Mesothelial cell of epicardium (in vitro differentiated cells): ENCODE measurements around the gene FAM78A. TPM values are rescaled to one million over a fixed set of nuclear protein-coding genes. Genes with fewer than 3 reads are reported as not detected.

Experiments used
- DNase-seq, 2 experiments: peaks; one replicate each; pipeline ENCODE4 v3.0.0; 2021; ENCODE audit warnings: low spot score in 2 of 2; ENCODE audit not compliant: unreplicated experiment in 2 of 2
- H3K27ac Mint-ChIP-seq: 2 replicates; pipeline ENCODE4 v1.8.0; 2021; ENCODE audit warnings: mixed read lengths
- H3K27me3 Mint-ChIP-seq: 2 replicates; pipeline ENCODE4 v1.8.0; 2021; ENCODE audit warnings: low read depth, mixed read lengths
- H3K36me3 Mint-ChIP-seq: 2 replicates; pipeline ENCODE4 v1.8.0; 2021; ENCODE audit warnings: mixed read lengths
- H3K4me1 Mint-ChIP-seq: 2 replicates; pipeline ENCODE4 v1.8.0; 2021; ENCODE audit warnings: mixed read lengths
- H3K4me3 Mint-ChIP-seq: 2 replicates; pipeline ENCODE4 v1.8.0; 2021; ENCODE audit warnings: mild to moderate bottlenecking, moderate library complexity, mixed read lengths
- H3K9me3 Mint-ChIP-seq: 2 replicates; pipeline ENCODE4 v1.8.0; 2021; ENCODE audit warnings: mixed read lengths
- CTCF ChIP-seq: fragments of 200-600 bp; sonication (generic); IDR thresholded peaks from one replicate; pipeline ENCODE4 v1.5.0; 2021; ENCODE audit warnings: antibody characterized with exemption; ENCODE audit not compliant: unreplicated experiment
- total RNA-seq: library from RNA; stranded (reverse); gene quantifications from 3 replicates; pipeline ENCODE4 v1.2.1, GENCODE V29; 2021

FAM78A gene
- total RNA-seq, 1 donor from 2014 or later, result 0.80 TPM

DNA sequence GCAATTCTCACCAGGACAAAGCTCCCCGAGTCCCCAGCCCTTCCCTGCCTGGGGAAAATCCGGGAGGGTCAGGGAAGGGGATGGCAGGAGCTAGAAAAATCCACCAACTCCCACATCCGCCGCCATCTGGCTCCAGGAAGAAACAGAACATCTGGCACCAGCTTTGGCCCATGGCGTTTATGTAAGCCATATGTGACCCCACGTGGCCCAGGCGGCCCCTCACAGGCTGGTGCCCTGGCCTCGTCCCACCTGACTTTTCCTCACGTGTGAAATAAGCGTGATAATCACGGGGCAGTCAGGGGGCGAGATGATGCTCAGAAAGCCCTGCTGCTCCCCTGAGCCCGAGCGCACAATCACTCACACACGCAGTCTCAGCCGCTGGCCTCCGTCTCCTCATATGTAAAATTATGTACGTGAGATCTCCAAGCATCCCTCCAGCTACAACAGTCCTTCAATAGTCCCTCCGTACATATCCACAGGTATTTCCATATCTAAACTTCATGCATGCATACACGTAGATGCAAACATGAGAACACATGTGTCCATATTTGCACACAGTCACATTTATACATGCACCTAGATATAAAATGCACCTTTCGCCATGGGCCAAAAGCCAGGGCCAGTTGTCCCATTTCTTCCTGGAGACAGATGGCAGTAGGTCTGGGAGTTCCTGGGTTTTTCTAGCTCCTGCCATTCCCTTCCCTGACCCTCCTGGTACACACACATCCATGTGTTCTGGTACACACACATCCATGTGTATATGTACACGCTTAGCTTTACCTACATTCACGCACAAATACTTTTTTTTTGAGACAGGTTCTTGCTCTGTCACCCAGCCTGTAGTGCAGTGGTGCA is 42.1 kb upstream of the FAM78A start:
- H3K4me1 Mint-ChIP-seq, result no peaks in the 10 kb centered on the region
- TF ChIP-seq CTCF, result no peak
- H3K27me3 Mint-ChIP-seq, result no peaks in the 10 kb centered on the region
- no peak overlapping the region for H3K4me3 Mint-ChIP-seq
- no peak overlapping the region for H3K27ac Mint-ChIP-seq
- no peak for DNase-seq
- H3K36me3 Mint-ChIP-seq, result no peaks in the 10 kb centered on the region
- no peaks in the 10 kb centered on the region for H3K9me3 Mint-ChIP-seq

- Mint-ChIP-seq H3K4me1 (no peaks in the 10 kb centered on the region), H3K9me3 (no peaks in the 10 kb centered on the region), H3K4me3 (no peak overlapping the region), H3K36me3 (no peaks in the 10 kb centered on the region), H3K27me3 (peaks cover 10% of the 10 kb centered on the region), H3K27ac (no peak overlapping the region)
- no peak for DNase-seq
- TF ChIP-seq CTCF, result no peak
Observed at GRCh38 chr9:131312822-131313770, 36.8 kb upstream of the FAM78A start.

GRCh38 chr9:131312246-131312645 is 35.9 kb upstream of the FAM78A start:
- H3K27me3 Mint-ChIP-seq, result peaks cover 10% of the 10 kb centered on the region
- H3K4me1 Mint-ChIP-seq, result no peaks in the 10 kb centered on the region
- no peak for DNase-seq
- no peak overlapping the region for H3K27ac Mint-ChIP-seq
- no peak for TF ChIP-seq CTCF
- H3K9me3 Mint-ChIP-seq, result no peaks in the 10 kb centered on the region
- H3K4me3 Mint-ChIP-seq, result no peak overlapping the region
- H3K36me3 Mint-ChIP-seq, result no peaks in the 10 kb centered on the region

GRCh38 chr9:131310833-131311554 is 34.7 kb upstream of the FAM78A start:
- Mint-ChIP-seq H3K27ac (no peak overlapping the region), H3K9me3 (no peaks in the 10 kb centered on the region), H3K4me1 (no peaks in the 10 kb centered on the region), H3K27me3 (peaks cover 10% of the 10 kb centered on the region), H3K36me3 (no peaks in the 10 kb centered on the region), H3K4me3 (no peak overlapping the region)
- no peak for DNase-seq
- no peak for TF ChIP-seq CTCF

DNA sequence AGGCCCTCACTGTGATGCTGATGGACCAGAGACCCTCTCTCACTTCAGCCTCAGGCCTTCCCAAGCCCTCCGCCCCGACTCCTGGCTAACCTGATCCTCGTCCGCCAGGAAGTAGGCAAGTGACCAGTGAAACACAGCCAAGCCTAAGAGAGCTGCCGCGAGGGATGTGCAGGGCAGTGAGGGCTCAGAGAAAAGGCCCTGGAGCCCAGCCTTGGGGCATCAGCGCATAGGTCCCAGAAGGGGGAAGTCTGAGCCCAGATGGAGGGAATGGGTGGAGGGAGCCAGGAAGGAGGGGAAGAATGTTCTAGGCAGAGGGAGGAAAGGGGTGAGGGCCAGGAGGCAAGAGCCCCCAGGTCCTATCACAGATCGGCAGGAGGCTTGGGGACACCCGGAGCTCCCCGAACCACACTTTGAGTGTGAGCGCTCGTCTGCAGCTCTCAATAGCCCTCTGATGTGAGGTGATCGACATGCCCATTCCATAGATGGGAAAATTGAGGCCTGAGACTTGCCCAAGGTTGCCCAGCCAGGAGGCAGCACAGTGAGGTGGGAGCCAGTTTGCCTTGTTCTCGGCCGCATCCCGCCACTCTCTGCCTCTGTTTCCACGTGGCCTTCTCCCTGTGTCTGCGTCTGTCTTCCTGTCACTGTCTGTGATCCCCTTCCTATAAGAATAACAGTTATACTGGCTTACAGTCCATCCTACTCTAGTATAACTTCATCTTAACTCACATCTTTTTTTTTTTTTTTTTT is 33.4 kb upstream of the FAM78A start:
- Mint-ChIP-seq H3K4me3 (no peak overlapping the region), H3K4me1 (no peaks in the 10 kb centered on the region), H3K9me3 (no peaks in the 10 kb centered on the region), H3K27me3 (peaks cover 14% of the 10 kb centered on the region), H3K36me3 (no peaks in the 10 kb centered on the region), H3K27ac (no peak overlapping the region)
- no peak for TF ChIP-seq CTCF
- DNase-seq, result no peak
